ENCODE results near the gene NUDCD2. TPM values are rescaled to one million over a fixed set of nuclear protein-coding genes. Genes with fewer than 3 reads are reported as not detected.
A peak's percentile ranks its signal among the peaks of the same experiment; 100 is the strongest.
"Not testable (repeated sequence)": the region's sequence is repeated elsewhere in the genome, so short reads cannot be mapped to it uniquely, and the experiment has no call there.

The NUDCD2 gene
- total and polyA plus RNA-seq, 7 experiments from 2014 or later: 17.9 to 62.8 (median 27.5) TPM

- intact Hi-C loops (cut with micrococcal nuclease); DNase-seq; H3K4me3 ChIP-seq (ENCODE audit: low read length); H3K27me3 ChIP-seq (ENCODE audit: control insufficient read depth in 2 of 2, insufficient read depth in 2 of 2, low read length in 2 of 2); H3K4me1 ChIP-seq (ENCODE audit: control insufficient read depth in 2 of 2, insufficient read depth in 2 of 2, low read length in 2 of 2); H3K9me3 ChIP-seq (ENCODE audit: control insufficient read depth in 2 of 3, low read length in 3 of 3); H3K27ac ChIP-seq (ENCODE audit: low read depth, low read length); H3K9me3 Mint-ChIP-seq; ATAC-seq; H3K27me3 Mint-ChIP-seq; CTCF ChIA-PET: not testable (repeated sequence)
- H3K4me3 Mint-ChIP-seq: peak overlapping the region in 1 of 10 donors; percentile 27
- POLR2A ChIA-PET: interaction anchor here (1.5 to 9.7 kb wide), 3 partner anchors 10 to 51 kb away, joined by 4 to 238 read pairs (median 7); partner anchors contain the start of gene MAT2B
- peaks cover 19 to 49% (median 41%) of the 10 kb centered on the region in 7 donors for H3K4me1 Mint-ChIP-seq
- peaks cover 0 to 20% (median 11%) of the 10 kb centered on the region in 3 experiments for H3K36me3 ChIP-seq (ENCODE audit: control insufficient read depth in 2 of 3, insufficient read depth in 3 of 3, low read length in 3 of 3)
- peaks cover 9 to 35% (median 24%) of the 10 kb centered on the region in 5 donors for H3K36me3 Mint-ChIP-seq
- H3K27ac Mint-ChIP-seq: peak overlapping the region in 6 of 9 donors; percentile 21 to 86 (median 72)
Observed at GRCh38 chr5:163455406-163455805, 4.5 kb downstream of the NUDCD2 start.

GRCh38 chr5:163453705-163454104 lies 6.2 kb downstream of the NUDCD2 start:
- DNase-seq: no peak
- POLR2A ChIA-PET: interaction anchor here (9.7 kb wide), 1 partner anchor 52 kb away, joined by 238 read pairs; the partner anchor contains the start of gene MAT2B
- no peak overlapping the region for H3K27ac ChIP-seq (ENCODE audit: low read depth, low read length)
- peaks cover 0 to 20% (median 11%) of the 10 kb centered on the region in 3 experiments for H3K36me3 ChIP-seq (ENCODE audit: control insufficient read depth in 2 of 3, insufficient read depth in 3 of 3, low read length in 3 of 3)
- Mint-ChIP-seq H3K36me3 (peaks cover 9 to 48% (median 33%) of the 10 kb centered on the region in 5 donors), H3K27me3 (no peaks in the 10 kb centered on the region), H3K4me1 (peaks cover 12 to 38% (median 35%) of the 10 kb centered on the region in 7 donors), H3K9me3 (no peaks in the 10 kb centered on the region), H3K4me3 (no peak overlapping the region), H3K27ac (no peak overlapping the region)
- CTCF ChIA-PET: interaction anchor here (0.6 to 1.5 kb wide), 2 partner anchors 12 to 51 kb away, joined by 3 to 4 read pairs; no protein-coding TSS in a partner anchor
- intact Hi-C loops (cut with micrococcal nuclease): no loop called here
- H3K4me3 ChIP-seq (ENCODE audit: low read length): no peak overlapping the region
- H3K4me1 ChIP-seq (ENCODE audit: control insufficient read depth in 2 of 2, insufficient read depth in 2 of 2, low read length in 2 of 2): peaks cover 0 to 3% of the 10 kb centered on the region in 2 donors
- H3K27me3 ChIP-seq (ENCODE audit: control insufficient read depth in 2 of 2, insufficient read depth in 2 of 2, low read length in 2 of 2): no peaks in the 10 kb centered on the region
- H3K9me3 ChIP-seq (ENCODE audit: control insufficient read depth in 2 of 3, low read length in 3 of 3): no peaks in the 10 kb centered on the region
- ATAC-seq: no peak

GRCh38 chr5:163451489-163451888 lies 8.4 kb downstream of the NUDCD2 start:
- CTCF ChIA-PET: no interaction called here

GRCh38 chr5:163448491-163448890 lies 11.4 kb downstream of the NUDCD2 start:
- POLR2A ChIA-PET: interaction anchor here (1.0 to 1.6 kb wide), 2 partner anchors 10 to 11 kb away, joined by 3 to 5 read pairs; partner anchors contain the start of genes HMMR and NUDCD2
- Histone ChIP-seq H3K9me3 (ENCODE audit: control insufficient read depth in 2 of 3, low read length in 3 of 3) (no peaks in the 10 kb centered on the region), H3K27ac (ENCODE audit: low read depth, low read length) (no peak overlapping the region), H3K36me3 (ENCODE audit: control insufficient read depth in 2 of 3, insufficient read depth in 3 of 3, low read length in 3 of 3) (peaks cover 1 to 38% (median 25%) of the 10 kb centered on the region in 3 experiments), H3K4me3 (ENCODE audit: low read length) (no peak overlapping the region), H3K4me1 (ENCODE audit: control insufficient read depth in 2 of 2, insufficient read depth in 2 of 2, low read length in 2 of 2) (no peaks in the 10 kb centered on the region), H3K27me3 (ENCODE audit: control insufficient read depth in 2 of 2, insufficient read depth in 2 of 2, low read length in 2 of 2) (no peaks in the 10 kb centered on the region)
- Mint-ChIP-seq H3K36me3 (peaks cover 0 to 46% (median 28%) of the 10 kb centered on the region in 5 donors), H3K4me3 (no peak overlapping the region), H3K9me3 (no peaks in the 10 kb centered on the region), H3K27ac (peak overlapping the region in 4 of 9 donors; percentile 32 to 79 (median 60)), H3K27me3 (no peaks in the 10 kb centered on the region), H3K4me1 (peaks cover 0 to 24% (median 17%) of the 10 kb centered on the region in 7 donors)
- no peak for ATAC-seq
- no peak for DNase-seq
- CTCF ChIA-PET: no interaction called here
- intact Hi-C loops (cut with micrococcal nuclease): no loop called here

More at GRCh38 chr5:163451489-163451888, 8.4 kb downstream of the NUDCD2 start:
- Histone ChIP-seq H3K9me3 (ENCODE audit: control insufficient read depth in 2 of 3, low read length in 3 of 3) (no peaks in the 10 kb centered on the region), H3K36me3 (ENCODE audit: control insufficient read depth in 2 of 3, insufficient read depth in 3 of 3, low read length in 3 of 3) (peaks cover 11 to 32% (median 12%) of the 10 kb centered on the region in 3 experiments), H3K27ac (ENCODE audit: low read depth, low read length) (no peak overlapping the region), H3K4me3 (ENCODE audit: low read length) (no peak overlapping the region), H3K27me3 (ENCODE audit: control insufficient read depth in 2 of 2, insufficient read depth in 2 of 2, low read length in 2 of 2) (no peaks in the 10 kb centered on the region), H3K4me1 (ENCODE audit: control insufficient read depth in 2 of 2, insufficient read depth in 2 of 2, low read length in 2 of 2) (no peaks in the 10 kb centered on the region)
- H3K36me3 Mint-ChIP-seq: peaks cover 6 to 56% (median 45%) of the 10 kb centered on the region in 5 donors
- no peaks in the 10 kb centered on the region for H3K27me3 Mint-ChIP-seq
- H3K4me3 Mint-ChIP-seq: no peak overlapping the region
- no peak for ATAC-seq
- H3K9me3 Mint-ChIP-seq: no peaks in the 10 kb centered on the region
- peaks cover 7 to 41% (median 32%) of the 10 kb centered on the region in 7 donors for H3K4me1 Mint-ChIP-seq
- H3K27ac Mint-ChIP-seq: peak overlapping the region in 1 of 9 donors; percentile 23
- intact Hi-C loops (cut with micrococcal nuclease): no loop called here
- POLR2A ChIA-PET: interaction anchor here (2.0 kb wide), 1 partner anchor 8 kb away, joined by 6 read pairs; the partner anchor contains the start of genes HMMR and NUDCD2
- no peak for DNase-seq

GRCh38 chr5:163447875-163448274 lies 12.0 kb downstream of the NUDCD2 start:
- Histone ChIP-seq H3K36me3 (ENCODE audit: control insufficient read depth in 2 of 3, insufficient read depth in 3 of 3, low read length in 3 of 3) (peaks cover 0 to 44% (median 25%) of the 10 kb centered on the region in 3 experiments), H3K27me3 (ENCODE audit: control insufficient read depth in 2 of 2, insufficient read depth in 2 of 2, low read length in 2 of 2) (no peaks in the 10 kb centered on the region), H3K4me3 (ENCODE audit: low read length) (no peak overlapping the region), H3K9me3 (ENCODE audit: control insufficient read depth in 2 of 3, low read length in 3 of 3) (no peaks in the 10 kb centered on the region), H3K27ac (ENCODE audit: low read depth, low read length) (no peak overlapping the region), H3K4me1 (ENCODE audit: control insufficient read depth in 2 of 2, insufficient read depth in 2 of 2, low read length in 2 of 2) (no peaks in the 10 kb centered on the region)
- H3K4me1 Mint-ChIP-seq: peaks cover 0 to 23% (median 17%) of the 10 kb centered on the region in 7 donors
- peaks cover 0 to 45% (median 28%) of the 10 kb centered on the region in 5 donors for H3K36me3 Mint-ChIP-seq
- peak overlapping the region in 4 of 9 donors; percentile 40 to 79 (median 60) for H3K27ac Mint-ChIP-seq
- intact Hi-C loops (cut with micrococcal nuclease): loop anchor here in 1 of 2 donors (1.0 kb wide), 1 partner anchor 8 kb away; no protein-coding TSS in a partner anchor
- POLR2A ChIA-PET: interaction anchor here (0.6 to 1.0 kb wide), 4 partner anchors 10 to 17 kb away, joined by 3 to 6 read pairs (median 4); no protein-coding TSS in a partner anchor
- CTCF ChIA-PET: interaction anchor here (0.7 kb wide), 1 partner anchor 209 kb away, joined by 3 read pairs; no protein-coding TSS in a partner anchor
- H3K9me3 Mint-ChIP-seq: no peaks in the 10 kb centered on the region
- H3K27me3 Mint-ChIP-seq: no peaks in the 10 kb centered on the region
- DNase-seq (no peak), ATAC-seq (no peak)
- H3K4me3 Mint-ChIP-seq: no peak overlapping the region

- H3K36me3 Mint-ChIP-seq: peaks cover 0 to 48% (median 31%) of the 10 kb centered on the region in 5 donors
- peaks cover 5 to 49% (median 25%) of the 10 kb centered on the region in 3 experiments for H3K36me3 ChIP-seq (ENCODE audit: control insufficient read depth in 2 of 3, insufficient read depth in 3 of 3, low read length in 3 of 3)
- intact Hi-C loops (cut with micrococcal nuclease): loop anchor here in 1 of 2 donors (1.0 kb wide), 1 partner anchor 9 kb away; no protein-coding TSS in a partner anchor
Observed at GRCh38 chr5:163447191-163447590, 12.7 kb downstream of the NUDCD2 start.

More at GRCh38 chr5:163447191-163447590, 12.7 kb downstream of the NUDCD2 start:
- Histone ChIP-seq H3K9me3 (ENCODE audit: control insufficient read depth in 2 of 3, low read length in 3 of 3) (no peaks in the 10 kb centered on the region), H3K4me3 (ENCODE audit: low read length) (no peak overlapping the region), H3K4me1 (ENCODE audit: control insufficient read depth in 2 of 2, insufficient read depth in 2 of 2, low read length in 2 of 2) (no peaks in the 10 kb centered on the region), H3K27ac (ENCODE audit: low read depth, low read length) (no peak overlapping the region), H3K27me3 (ENCODE audit: control insufficient read depth in 2 of 2, insufficient read depth in 2 of 2, low read length in 2 of 2) (no peaks in the 10 kb centered on the region)
- peak overlapping the region in 5 of 9 donors; percentile 3 to 62 (median 36) for H3K27ac Mint-ChIP-seq
- no peak for ATAC-seq
- no peaks in the 10 kb centered on the region for H3K27me3 Mint-ChIP-seq
- no peak for DNase-seq
- H3K9me3 Mint-ChIP-seq: no peaks in the 10 kb centered on the region
- peaks cover 0 to 26% (median 22%) of the 10 kb centered on the region in 7 donors for H3K4me1 Mint-ChIP-seq
- H3K4me3 Mint-ChIP-seq: no peak overlapping the region
- CTCF ChIA-PET: interaction anchor here (0.7 kb wide), 1 partner anchor 210 kb away, joined by 3 read pairs; no protein-coding TSS in a partner anchor
- POLR2A ChIA-PET: interaction anchor here (0.6 to 1.0 kb wide), 3 partner anchors 9 to 17 kb away, joined by 3 to 6 read pairs (median 6); no protein-coding TSS in a partner anchor

Measured in naive thymus-derived CD4-positive, alpha-beta T cell (primary cell).